A549 (cell line): ENCODE results near the gene EFHC1. TPM values are rescaled to one million over a fixed set of nuclear protein-coding genes. Genes with fewer than 3 reads are reported as not detected.

Experiments
- ATAC-seq, 2 experiments: fragments of 200-7000 bp in 1 of 2; fragments of >200 bp in 1 of 2; cut with Nextera tagmentation in 1 of 2; cut with Tn5 transposase in 1 of 2; 3 replicates each; pipeline versions ENCODE4 v1.8.0 to v1.9.1; 2018 to 2020; ENCODE audit warnings: mild to moderate bottlenecking in 1 of 2, moderate library complexity in 1 of 2
- CTCF ChIA-PET: fragments of 300-600 bp; sonication (Branson Sonifier 250); formaldehyde crosslinking; extraction: SDS; loops from one replicate; lab custom pipeline; 2021; ENCODE audit warnings: antibody characterized with exemption, inconsistent platforms; lab: Yijun Ruan, JAX
- POLR2A ChIA-PET: fragments of 350-600 bp; formaldehyde crosslinking; extraction: SDS; loops from one replicate; lab custom pipeline; 2021; ENCODE audit warnings: antibody characterized with exemption, inconsistent platforms; lab: Yijun Ruan, JAX
- DNase-seq, 2 experiments: peaks; one replicate each; pipeline versions ENCODE4 v3.0.0 to v3.0.0-alpha.2; 2011 to 2016; ENCODE audit warnings: low read depth in 1 of 2, low spot score in 1 of 2
- FAIRE-seq: peaks from 2 replicates; lab custom pipeline; 2011; peaks lifted over from hg19 to GRCh38; lab: Jason Lieb, UNC
- H3K27ac ChIP-seq, 2 experiments: fragments of >200 bp; sonication (Bioruptor Twin); formaldehyde crosslinking; 3 replicates each; pipeline ENCODE4 v1.5.1; 2016 to 2017
- H3K4me1 ChIP-seq: fragments of >200 bp; sonication (Bioruptor Twin); formaldehyde crosslinking; 3 replicates; pipeline ENCODE4 v1.6.1; 2016
- H3K4me2 ChIP-seq: fragments of >200 bp; sonication (Bioruptor Twin); formaldehyde crosslinking; 3 replicates; pipeline ENCODE4 v1.6.1; 2016
- H3K4me3 ChIP-seq: fragments of >200 bp; sonication (Bioruptor Twin); formaldehyde crosslinking; 3 replicates; pipeline ENCODE4 v1.5.1; 2016
- H3K9me3 ChIP-seq: fragments of >200 bp; sonication (Bioruptor Twin); formaldehyde crosslinking; 3 replicates; pipeline ENCODE4 v1.6.1; 2016
- BCL3 ChIP-seq: fragments of >200 bp; sonication (Bioruptor Twin); formaldehyde crosslinking; IDR thresholded peaks from 3 replicates; pipeline ENCODE4 v1.6.1; 2016
- CBX8 ChIP-seq: fragments of 200-600 bp; sonication (generic); IDR thresholded peaks from 2 replicates; pipeline ENCODE4 v1.6.1; 2016
- CHD2 ChIP-seq: fragments of 150-350 bp; IDR thresholded peaks from 2 replicates; pipeline ENCODE4 v1.6.1; 2014; ENCODE audit warnings: low read length; ENCODE audit not compliant: partially characterized antibody
- ESRRA ChIP-seq: fragments of 150-350 bp; IDR thresholded peaks from 2 replicates; pipeline ENCODE4 v1.6.1; 2014; ENCODE audit warnings: mild to moderate bottlenecking, low read length, borderline replicate concordance
- HDAC2 ChIP-seq: fragments of 200-600 bp; sonication (generic); IDR thresholded peaks from 2 replicates; pipeline ENCODE4 v1.6.1; 2016
- HEYL ChIP-seq: fragments of 250-450 bp; sonication (Bioruptor Pico); IDR thresholded peaks from 2 replicates; pipeline ENCODE4 v1.8.0; 2021; ENCODE audit warnings: mild to moderate bottlenecking, moderate library complexity
- JUNB ChIP-seq: fragments of >200 bp; sonication (Bioruptor Twin); formaldehyde crosslinking; IDR thresholded peaks from 2 replicates; pipeline ENCODE4 v1.6.1; 2016
- KDM1A ChIP-seq: fragments of 200-600 bp; sonication (generic); IDR thresholded peaks from 2 replicates; pipeline ENCODE4 v1.6.1; 2016; ENCODE audit warnings: low read depth, mild to moderate bottlenecking
- MAFK ChIP-seq: fragments of 450-650 bp; IDR thresholded peaks from 2 replicates; pipeline ENCODE4 v1.6.1; 2014; ENCODE audit not compliant: partially characterized antibody
- NR3C1 ChIP-seq: fragments of >200 bp; sonication (Bioruptor Twin); formaldehyde crosslinking; IDR thresholded peaks from 3 replicates; pipeline ENCODE4 v1.6.1; 2017
- PBX3 ChIP-seq: IDR thresholded peaks from 2 replicates; pipeline ENCODE4 v1.6.1; 2012
- RAD21 ChIP-seq, 2 experiments: fragments of >200 bp in 1 of 2; sonication (Bioruptor Twin) in 1 of 2; formaldehyde crosslinking in 1 of 2; IDR thresholded peaks in 1 of 2; conservative IDR thresholded peaks in 1 of 2; 2 replicates in 1 of 2; 3 replicates in 1 of 2; pipeline ENCODE4 v1.6.1; 2012 to 2018; ENCODE audit warnings: inconsistent platforms in 1 of 2
- RARB ChIP-seq: fragments of 250-450 bp; sonication (Bioruptor Pico); IDR thresholded peaks from 2 replicates; pipeline ENCODE4 v1.8.0; 2021; ENCODE audit warnings: mild to moderate bottlenecking, moderate library complexity
- RCOR1 ChIP-seq: fragments of 150-350 bp; IDR thresholded peaks from 2 replicates; pipeline ENCODE4 v1.6.1; 2014; ENCODE audit warnings: antibody characterized with exemption, low read length, low read depth
- RNF2 ChIP-seq: fragments of 200-600 bp; sonication (generic); IDR thresholded peaks from 2 replicates; pipeline ENCODE4 v1.6.1; 2016; ENCODE audit warnings: low read depth, mild to moderate bottlenecking, antibody characterized with exemption, moderate library complexity, borderline replicate concordance
- SMC3 ChIP-seq: fragments of >200 bp; sonication (Bioruptor Twin); formaldehyde crosslinking; IDR thresholded peaks from 3 replicates; pipeline ENCODE4 v1.6.1; 2018; ENCODE audit warnings: inconsistent platforms
- TFCP2L1 ChIP-seq: fragments of 250-450 bp; sonication (Bioruptor Pico); IDR thresholded peaks from 2 replicates; pipeline ENCODE4 v1.5.0; 2021; ENCODE audit warnings: mild to moderate bottlenecking
- TP53 ChIP-seq: fragments of 250-450 bp; sonication (Bioruptor Pico); IDR thresholded peaks from 2 replicates; pipeline ENCODE4 v1.5.0; 2021; ENCODE audit warnings: mild to moderate bottlenecking, moderate library complexity
- ZFP36 ChIP-seq: fragments of 450-650 bp; IDR thresholded peaks from 2 replicates; pipeline ENCODE4 v1.6.1; 2014; ENCODE audit warnings: borderline replicate concordance; ENCODE audit not compliant: partially characterized antibody
- ZNF302 ChIP-seq: fragments of 250-450 bp; sonication (Bioruptor Pico); IDR thresholded peaks from 2 replicates; pipeline ENCODE4 v1.9.0; 2021; ENCODE audit warnings: inconsistent platforms, mild to moderate bottlenecking, moderate library complexity
- ZSCAN20 ChIP-seq: fragments of 250-450 bp; sonication (Bioruptor Pico); IDR thresholded peaks from 2 replicates; pipeline ENCODE4 v1.8.0; 2022; ENCODE audit warnings: mild to moderate bottlenecking, moderate library complexity
- WGBS: methylation state at CpG from one replicate; pipeline ENCODE4 v1.1.6; 2017; ENCODE audit errors: missing lambda C conversion rate; 5-methylcytosine and 5-hydroxymethylcytosine counted together
- polyA plus RNA-seq, 4 experiments: library from polyadenylated mRNA; depleted of rRNA in 3 of 4; stranded (reverse); fragments of >200 nt; fragmentation: RNase III in 1 of 4; extraction: RNeasy Plus Mini Kit Qiagen cat#74134 plus additional on column Dnase treatment in 1 of 4; gene quantifications; 2 replicates in 3 of 4; 3 replicates in 1 of 4; pipeline ENCODE4 v1.2.3, GENCODE V29; 2011 to 2017

EFHC1 gene
- polyA plus RNA-seq, 2 of the 4 experiments (the other 2 are of a cell fraction), result 14.0 to 46.7 TPM

DNA sequence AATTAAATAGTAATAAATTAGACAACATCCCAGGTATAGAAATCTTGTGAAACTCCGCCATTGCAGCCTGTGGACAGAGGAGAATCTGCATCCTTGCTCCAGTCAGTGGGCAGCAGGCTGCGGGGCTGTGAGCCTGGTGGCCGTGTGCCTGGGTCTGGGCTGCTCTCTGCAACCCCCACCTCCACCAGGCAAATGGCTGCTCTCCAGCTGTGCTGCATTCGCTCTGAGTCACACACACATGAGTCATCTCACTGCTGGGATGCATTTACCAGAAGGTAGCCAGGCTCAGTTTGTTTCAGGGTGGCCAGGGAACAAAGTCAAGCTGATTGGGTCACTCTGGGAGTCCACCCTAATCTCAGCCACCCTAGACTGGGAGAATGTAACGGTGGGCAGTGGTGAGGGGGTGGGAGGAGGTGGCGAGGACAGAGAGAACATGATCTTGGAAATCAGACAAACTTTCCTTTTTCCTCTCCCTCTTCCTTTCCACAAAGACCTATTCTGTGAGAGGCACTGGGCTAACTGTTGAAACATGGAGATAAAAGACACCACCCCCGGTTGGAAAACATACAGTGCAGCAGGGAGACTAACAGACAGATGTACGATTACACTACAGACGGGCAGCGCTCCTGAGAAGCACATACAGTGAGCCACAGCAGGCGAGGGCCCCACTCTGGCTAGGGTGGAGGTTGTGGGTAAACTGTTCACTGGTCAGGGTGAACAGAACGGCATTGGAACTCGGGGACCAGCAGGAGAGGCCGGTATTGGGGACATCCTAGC lies 97.5 kb downstream of the EFHC1 start (continued):
- TF ChIP-seq RNF2, result no peak
- no peak for TF ChIP-seq ZSCAN20 (CRISPR knock-in tag)
- TF ChIP-seq RAD21 (conservative IDR thresholded peaks at IDR 0.05 in 1 of 2, IDR thresholded peaks at IDR 0.05 in 1 of 2), result 0 out of 5 replicates have a peak, but pooled peaks of 1 of the 2 experiments have one; percentile 14
- no peak for TF ChIP-seq KDM1A
- no peak for TF ChIP-seq RCOR1
- peak; percentile 85 for TF ChIP-seq JUNB
- TF ChIP-seq SMC3, result 0 out of 3 replicates have a peak, but pooled peaks have one; percentile 13
- no peak for TF ChIP-seq CBX8

DNA sequence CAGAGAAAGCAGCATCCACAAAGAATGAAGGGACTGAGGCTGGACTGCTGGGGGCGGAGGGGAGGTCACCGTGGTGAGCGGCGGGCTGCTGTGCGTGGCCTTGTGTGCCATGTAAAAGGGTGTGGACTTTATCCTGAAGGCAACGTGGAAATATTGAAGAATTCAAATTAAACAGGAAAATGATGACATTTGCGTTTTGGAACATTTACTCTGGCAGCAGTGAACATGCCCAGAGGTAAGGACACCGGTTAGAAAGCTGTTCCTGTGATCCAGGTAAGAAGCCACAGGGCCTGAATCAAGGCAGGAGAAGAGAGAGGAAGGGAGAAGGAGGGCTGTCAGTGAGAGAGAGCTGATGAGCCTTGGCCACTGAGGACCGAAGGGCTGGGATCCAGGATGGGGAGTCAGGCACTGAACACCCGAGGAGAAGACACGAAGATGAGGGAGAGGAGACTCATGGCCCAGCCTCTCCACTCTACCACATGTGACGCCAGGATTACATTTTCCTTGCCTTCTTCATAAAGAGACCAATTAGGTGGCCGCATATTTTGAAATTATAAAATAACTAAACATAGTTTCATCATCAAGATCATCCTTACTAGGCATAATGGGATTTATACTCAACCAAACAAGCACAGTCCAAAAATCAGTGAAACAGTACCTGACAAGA lies 98.3 kb downstream of the EFHC1 start:
- FAIRE-seq, result no peak
- CTCF ChIA-PET, result no interaction called here

GRCh38 chr6:52519618-52520017 lies 99.5 kb downstream of the EFHC1 start:
- ChIA-PET POLR2A (no interaction called here), CTCF (interaction anchor here (1.3 kb wide), 1 partner anchor 57 kb away, joined by 4 read pairs; the partner anchor contains the start of gene TRAM2)
- WGBS, result 70% methylated on average over 4 of the region's 4 CpGs
- Histone ChIP-seq H3K9me3 (no peaks in the 10 kb centered on the region), H3K4me3 (no peak overlapping the region), H3K4me1 (peaks cover 71% of the 10 kb centered on the region), H3K4me2 (no peak overlapping the region), H3K27ac (peak overlapping the region in 1 of 2 experiments; percentile 36; a peak in 2 of 6 replicates)
- DNase-seq (no peak), ATAC-seq (no peak), FAIRE-seq (no peak)
- TF ChIP-seq ZFP36, result no peak
- no peak for TF ChIP-seq TP53 (CRISPR knock-in tag)
- no peak for TF ChIP-seq HEYL (CRISPR knock-in tag)
- TF ChIP-seq ZNF302 (CRISPR knock-in tag), result no peak
- no peak for TF ChIP-seq CHD2
- TF ChIP-seq HDAC2, result no peak
- TF ChIP-seq ESRRA, result no peak
- TF ChIP-seq NR3C1, result no peak
- no peak for TF ChIP-seq TFCP2L1 (CRISPR knock-in tag)
- TF ChIP-seq PBX3, result no peak

More for the DNA sequence above, 98.3 kb downstream of the EFHC1 start:
- peak overlapping the region; percentile 94 to 96 for H3K27ac ChIP-seq
- WGBS, result 80% methylated on average over 10 of the region's 13 CpGs
- no peaks in the 10 kb centered on the region for H3K9me3 ChIP-seq
- H3K4me1 ChIP-seq, result peaks cover 73% of the 10 kb centered on the region
- POLR2A ChIA-PET, result interaction anchor here (1.0 to 1.3 kb wide), 2 partner anchors 14 to 58 kb away, joined by 5 to 6 read pairs; partner anchors contain the start of gene TRAM2
- TF ChIP-seq BCL3 (no peak), RARB (no peak), MAFK (peak; percentile 75), CHD2 (no peak)
- H3K4me2 ChIP-seq, result peak overlapping the region; percentile 83
- DNase-seq (no peak), ATAC-seq (no peak)
- peak overlapping the region; percentile 17; the same call in 1 of the 3 replicates for H3K4me3 ChIP-seq
